Cerebellar nuclear complex (tissue), 1 donor: ENCODE results near the gene PIP4K2A.

Experiments
- DNase-seq, 2 experiments: peaks; one replicate each; lab custom pipeline; 2025; lab: John Stamatoyannopoulos, UW

PIP4K2A gene

DNA sequence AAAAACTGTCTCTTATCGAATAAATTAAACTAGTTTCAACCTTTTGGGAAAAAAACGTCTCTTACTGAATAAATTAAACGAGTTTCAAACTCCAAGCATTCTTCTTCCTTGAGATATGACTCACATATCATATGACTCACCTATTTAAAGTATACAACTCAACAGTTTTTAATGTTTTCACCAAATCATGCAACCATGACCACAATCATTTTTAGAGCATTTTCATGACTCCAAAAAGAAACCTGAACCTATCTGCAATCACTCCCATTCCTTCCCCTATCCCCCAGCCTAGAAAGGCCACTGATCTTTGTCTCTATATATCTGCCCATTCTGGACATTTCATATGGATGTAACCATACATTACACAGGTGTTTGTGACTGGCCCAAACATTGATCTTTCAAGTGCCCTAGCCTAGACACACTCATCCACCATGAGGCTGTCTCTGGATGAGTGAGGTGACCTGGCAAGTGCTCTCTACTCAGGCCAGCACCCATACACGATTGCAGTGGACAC is 115.3 kb downstream of the PIP4K2A start:
- no peak for DNase-seq

DNA sequence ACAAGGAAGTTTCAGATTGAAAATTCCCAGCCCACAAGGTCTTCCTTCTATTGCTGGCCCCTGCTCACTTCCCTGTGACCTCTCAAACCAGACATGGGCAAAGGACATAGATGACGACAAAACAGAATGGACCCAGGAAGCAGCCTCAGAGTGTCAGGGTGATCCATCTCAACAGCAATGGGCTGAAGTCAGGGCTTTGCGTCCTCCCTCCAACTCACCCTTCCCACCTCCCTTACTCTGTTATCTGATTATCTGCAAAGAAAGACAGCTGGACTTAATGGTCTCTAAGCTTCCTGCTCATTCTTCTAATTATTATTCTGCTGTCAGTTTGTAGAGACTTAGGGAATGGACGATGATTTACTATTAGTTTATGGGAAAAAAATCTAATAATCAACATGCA is 115.9 kb downstream of the PIP4K2A start:
- DNase-seq, result no peak

DNA sequence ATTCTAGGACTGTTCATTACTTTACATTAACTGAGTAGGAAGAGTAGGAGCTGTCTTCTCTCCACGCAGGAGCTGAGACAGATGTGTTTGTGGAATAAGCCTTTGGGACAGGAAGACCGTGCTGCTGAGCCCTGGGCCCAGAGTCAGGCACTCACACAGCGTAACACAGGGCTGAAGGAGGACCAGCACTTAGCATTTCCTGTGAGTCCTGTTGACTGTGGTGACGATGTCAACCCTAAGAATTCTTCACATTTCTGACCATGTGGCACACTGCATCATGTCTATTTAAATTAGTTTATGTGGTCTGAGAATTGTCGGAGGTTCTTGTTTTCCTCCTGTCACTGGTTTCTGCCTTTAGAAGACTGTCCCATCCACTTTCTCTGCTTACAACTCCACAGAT is 117.2 kb downstream of the PIP4K2A start:
- no peak for DNase-seq

DNA sequence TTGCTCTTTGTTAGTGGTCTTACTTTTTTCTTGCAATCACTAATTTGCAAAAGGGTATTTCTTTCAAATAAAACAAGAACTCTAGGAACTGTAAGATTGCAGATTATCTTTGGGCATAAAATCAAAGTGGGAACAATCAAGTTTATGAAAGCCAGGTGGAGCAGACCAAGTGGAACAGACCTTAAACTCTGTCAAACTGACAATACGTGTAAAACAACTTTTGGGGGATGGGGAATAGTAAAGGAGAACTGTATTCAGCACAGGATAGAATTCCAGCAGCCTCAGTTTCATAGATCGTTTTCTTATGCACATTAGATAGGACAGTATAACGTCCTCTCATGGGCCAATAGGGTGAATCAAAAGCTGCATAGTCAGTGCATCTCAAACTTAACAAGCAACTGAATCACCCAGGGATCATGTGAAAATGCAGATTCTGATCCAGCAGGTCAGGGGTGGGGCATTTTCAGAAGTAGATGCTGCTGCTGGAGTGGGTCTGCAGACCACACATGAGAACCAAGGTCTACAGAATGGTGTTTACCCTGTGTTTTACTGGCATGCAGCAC is 120.7 kb downstream of the PIP4K2A start:
- no peak for DNase-seq

DNA sequence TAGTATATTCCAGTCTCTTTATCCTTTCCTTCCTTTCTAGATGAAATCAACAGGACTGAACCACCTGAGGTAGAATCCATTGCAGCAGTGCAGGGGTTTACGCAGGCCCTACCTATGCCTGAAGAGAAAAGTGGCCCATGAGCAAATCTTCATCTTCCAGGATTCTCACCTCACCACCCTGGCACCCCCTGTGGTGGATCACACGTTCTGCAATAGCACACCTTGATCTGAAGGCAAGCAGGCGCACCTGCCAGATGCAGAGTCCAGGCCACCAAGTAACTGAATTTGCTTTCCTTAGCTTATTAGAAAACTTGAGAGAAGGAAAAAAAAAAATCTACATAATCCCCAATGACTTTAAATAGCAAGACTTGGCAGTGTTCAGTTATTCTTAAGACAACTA is 121.4 kb downstream of the PIP4K2A start:
- no peak for DNase-seq

DNA sequence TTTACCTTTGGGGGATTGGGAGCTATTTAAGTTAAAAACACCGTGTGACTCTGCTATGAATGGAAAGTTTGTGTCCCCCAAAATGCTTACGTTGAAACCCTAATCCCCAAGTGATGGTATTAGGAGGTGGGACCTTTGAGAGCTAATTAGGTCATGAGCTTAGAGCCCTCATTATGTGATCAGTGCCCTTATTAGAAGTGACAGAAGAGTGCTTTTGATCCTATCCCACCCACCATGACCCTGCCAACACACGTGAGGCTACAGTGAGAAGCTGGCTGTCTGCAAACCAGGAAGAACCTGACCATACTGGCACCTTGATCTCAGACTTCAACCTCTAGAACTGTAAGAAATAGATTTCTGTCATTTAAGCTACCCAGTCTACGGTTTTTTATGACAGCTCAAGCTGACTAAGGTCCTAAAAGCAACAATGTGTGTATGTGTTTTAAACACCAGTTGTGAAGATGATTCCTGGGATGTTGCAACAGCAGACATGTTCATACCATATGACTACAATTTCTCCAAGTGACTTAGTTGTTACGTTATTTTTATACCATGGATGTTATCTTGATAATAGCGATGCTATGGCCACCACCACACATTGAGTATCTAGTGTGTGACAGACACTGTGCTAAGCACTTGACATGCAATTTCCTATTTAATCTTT is 124.4 kb downstream of the PIP4K2A start:
- DNase-seq, result no peak

DNA sequence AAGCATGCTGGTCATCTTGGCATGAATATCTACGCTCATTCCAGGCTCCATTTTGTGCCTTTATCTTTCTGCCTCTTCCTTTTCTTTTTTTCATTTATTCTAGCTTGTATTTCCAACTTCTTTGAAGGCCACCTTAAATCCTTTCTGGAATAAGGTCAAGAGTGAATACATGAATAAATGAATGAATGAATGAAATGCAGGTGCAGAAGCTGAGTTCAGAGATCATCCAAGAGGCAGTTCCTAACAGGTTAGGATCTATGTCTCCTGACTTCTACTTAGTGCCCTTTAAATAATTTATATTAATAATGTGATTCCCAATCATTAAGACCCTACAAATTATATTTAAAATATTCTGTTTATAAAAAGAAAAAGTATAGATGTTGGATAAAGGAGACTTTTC is 125.9 kb downstream of the PIP4K2A start:
- no peak for DNase-seq

DNA sequence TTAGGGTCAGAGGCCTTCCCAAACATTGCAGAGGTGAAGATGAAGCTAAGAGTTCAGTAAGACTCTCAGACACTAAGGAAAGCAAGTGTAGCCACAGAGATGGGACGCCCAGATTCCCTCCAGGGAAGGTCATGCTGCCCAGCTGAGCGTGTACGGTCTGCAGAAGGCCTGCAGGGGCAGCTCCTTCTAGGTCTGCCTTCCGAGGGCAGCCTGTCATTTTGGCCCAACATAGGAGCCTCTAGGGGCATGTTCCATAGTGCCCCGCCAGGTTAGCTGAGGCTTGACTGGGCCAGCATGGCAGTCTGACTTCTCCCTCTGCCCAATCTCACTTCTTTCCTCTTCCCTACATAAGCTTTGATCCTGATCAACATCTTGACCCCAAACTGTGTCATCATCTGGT is 130.7 kb downstream of the PIP4K2A start:
- DNase-seq, result no peak

DNA sequence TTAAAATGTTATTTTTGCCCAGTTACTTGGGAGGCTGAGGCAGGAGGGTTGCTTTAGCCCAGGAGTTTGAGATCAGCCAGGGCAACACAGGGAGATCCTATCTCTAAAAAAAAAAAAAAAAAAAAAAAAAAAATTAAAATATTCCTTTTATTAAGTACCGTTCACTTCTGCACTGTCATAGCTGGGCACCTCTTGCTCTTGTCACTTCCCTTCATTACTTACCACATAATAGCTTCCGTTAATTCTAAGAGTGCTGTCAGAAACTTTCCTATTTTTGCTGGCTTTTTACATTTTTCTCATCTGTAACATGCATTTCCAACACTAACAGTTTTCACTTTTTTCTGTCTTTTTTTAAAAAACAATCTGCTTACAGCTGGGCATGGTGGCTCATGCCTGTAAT is 132.9 kb downstream of the PIP4K2A start:
- DNase-seq, result no peak

DNA sequence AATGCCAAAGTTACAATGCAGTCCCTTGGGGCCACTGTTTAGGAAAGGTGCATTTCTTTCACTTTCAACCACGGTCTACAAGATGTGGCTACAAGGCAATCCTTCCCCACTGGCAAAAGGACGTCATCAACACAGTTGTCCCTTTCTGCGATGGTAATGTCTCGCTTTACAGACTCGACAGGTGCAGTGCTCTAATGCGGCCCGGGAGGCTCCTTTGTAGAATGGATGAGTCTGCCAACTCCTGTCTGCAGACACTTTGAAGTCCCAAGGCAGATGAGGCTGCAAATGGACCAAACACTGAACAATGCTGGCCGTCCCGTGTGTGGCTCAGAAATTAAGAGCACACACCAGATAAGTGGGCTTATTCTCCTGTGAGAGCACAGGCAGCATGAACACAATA is 133.7 kb downstream of the PIP4K2A start:
- no peak for DNase-seq

DNA sequence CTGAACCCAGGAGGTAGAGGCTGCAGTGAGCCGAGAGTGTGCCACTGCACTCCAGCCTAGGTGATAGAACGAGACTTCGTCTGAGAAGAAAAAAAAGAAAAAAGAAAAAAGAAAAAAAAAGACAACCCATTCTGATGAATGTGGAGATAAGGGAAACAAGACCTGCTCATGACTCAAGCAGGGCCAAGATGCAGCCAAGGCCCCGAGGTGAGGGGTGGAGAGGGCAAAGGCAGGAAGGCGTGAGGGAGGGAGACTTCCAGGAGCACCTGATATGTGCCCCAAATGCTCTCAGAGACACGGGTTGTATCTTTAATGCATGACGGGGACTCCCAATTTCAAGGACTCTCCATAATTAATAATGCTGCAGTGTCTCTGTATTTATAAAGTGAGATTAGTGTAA is 134.6 kb downstream of the PIP4K2A start:
- no peak for DNase-seq

DNA sequence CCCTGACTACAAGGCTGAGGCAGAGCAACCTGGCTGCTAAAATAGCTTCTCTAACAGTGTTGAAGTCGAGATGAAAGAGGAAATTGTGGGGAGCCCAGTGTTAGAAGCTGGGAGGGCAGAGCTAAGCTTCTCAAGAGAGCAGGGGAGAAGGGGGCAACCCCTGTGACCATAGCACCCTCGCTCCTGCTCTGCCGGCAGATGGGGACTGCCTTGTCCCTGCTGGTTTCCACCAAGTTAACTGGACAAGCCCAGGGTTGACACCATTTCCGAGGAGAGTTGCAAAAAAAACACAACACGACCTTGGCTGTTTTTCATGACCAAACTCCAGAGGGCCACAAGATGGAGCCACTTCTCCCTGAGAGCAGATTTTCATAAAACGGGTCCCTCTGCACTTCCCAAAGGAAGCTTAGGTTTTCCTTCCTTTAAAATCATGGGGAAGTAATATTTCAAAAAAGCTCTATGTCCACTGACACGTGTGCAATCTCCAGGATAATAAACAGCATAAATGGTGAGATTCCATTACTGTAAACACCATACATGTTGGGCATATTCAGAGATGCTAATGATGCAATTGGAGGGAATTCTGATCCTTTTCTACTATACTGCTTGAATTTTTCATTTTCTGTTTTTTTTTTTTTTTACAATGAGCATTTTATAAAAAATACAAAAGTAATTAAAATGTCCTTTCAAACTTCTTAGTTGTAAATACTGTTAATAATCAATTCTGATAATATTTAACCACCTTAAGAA is 140.4 kb downstream of the PIP4K2A start:
- no peak for DNase-seq

DNA sequence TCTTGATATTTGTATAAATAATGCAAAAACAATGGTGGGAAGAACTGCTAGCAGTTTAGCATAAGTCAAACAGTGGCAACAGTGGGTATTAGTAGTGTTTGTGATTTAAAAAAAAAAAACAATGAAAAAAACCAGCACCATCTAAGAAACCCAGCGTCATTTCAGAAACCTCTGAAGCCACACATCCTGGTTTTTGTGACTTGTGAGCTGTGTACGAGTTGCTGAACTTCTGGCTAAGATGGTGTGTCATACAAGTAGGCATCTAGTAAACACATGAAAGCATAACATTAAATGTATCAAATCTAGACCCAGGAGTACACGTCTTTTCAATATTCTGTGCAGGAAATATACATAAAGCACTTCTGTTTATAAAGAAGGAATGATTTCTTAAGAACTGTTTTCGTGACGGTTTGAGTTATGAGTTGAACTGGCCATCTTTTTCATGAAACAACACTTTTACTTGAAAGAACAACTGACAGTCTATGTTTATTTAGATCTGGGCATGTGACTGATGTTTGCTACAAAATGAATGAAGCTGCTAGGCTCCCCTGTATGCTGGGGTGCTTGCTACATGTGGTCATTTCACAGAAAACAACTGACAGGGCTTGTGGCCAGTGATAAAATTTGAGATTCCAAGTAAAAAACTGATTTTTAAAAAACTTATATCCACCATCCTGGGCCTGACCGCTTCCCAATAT is 143.5 kb downstream of the PIP4K2A start:
- DNase-seq, result no peak

DNA sequence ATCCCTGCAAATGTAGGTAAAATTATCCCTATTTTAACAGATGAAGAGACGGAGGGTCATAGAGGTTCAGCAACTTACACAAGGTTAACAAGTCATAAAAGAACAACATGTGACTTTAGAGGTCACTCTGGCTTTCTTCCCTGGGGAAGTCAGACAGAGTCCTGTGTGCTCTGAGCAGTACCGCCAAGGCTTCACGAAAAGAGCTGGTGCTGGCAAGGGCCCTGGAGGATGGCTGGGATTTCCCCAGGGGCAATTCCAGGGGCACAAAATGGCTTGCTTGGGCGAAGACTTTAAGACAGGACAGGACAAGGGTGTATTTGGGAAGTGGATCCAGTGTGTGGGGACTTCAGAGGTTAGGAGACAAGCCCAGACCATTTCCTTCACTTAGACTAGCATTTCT is 144.1 kb downstream of the PIP4K2A start:
- DNase-seq, result no peak

DNA sequence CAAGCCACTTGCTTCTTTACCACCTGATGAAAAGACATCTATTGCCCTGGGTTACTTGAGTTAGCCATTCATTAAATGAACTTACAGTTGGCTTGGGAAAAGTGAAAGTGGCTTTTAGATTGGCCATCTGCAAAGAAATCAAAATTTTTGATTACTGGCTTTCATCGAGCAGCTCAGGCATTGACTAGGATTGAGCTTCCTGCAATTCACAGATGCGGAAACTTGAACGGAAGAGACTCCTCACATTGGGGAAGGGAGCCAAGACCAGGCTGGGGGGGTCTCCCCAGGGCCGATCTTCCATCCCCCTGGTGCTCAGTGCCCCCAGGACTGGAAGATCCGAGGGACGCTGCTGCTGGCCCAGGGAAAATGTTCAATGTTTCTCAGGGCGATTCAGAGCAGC is 145.4 kb downstream of the PIP4K2A start:
- DNase-seq, result no peak

DNA sequence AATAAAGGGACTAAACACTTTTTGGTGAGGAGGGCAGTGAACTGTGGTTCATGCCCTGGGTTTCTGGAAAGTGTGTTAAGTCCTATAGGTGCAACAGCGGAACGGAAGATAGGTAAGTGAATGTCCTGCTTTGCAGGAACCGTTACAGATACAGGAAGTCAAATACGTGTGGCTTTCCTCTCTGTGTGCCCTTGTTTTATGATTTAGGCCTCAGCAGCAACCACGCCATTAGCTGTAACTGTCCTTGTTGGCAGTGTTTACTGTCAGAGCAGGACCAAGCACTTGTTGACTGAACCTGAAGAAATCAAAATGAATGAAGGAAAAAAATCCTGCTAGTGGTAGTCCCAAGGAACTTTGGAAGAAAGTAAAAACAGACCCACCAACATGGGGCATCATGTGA is 150.3 kb downstream of the PIP4K2A start:
- no peak for DNase-seq

DNA sequence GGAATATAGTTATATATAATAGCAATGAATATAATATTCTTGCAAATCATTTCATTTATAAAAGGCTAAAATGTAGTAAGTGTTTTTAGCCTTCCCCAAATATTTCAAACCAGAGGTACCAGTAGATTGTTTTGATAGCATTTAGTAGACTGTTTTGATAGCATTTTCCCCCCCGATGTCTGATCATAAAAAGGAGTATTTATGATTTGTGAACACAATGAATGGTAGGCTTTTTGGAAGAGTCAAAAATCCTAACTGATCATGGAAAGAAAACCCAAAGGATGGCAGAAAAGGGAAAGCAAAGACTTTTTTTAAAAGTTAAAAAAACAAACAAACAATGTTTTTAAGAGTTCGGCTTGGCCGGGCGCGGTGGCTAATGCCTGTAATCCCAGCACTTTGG is 152.5 kb downstream of the PIP4K2A start:
- no peak for DNase-seq

DNA sequence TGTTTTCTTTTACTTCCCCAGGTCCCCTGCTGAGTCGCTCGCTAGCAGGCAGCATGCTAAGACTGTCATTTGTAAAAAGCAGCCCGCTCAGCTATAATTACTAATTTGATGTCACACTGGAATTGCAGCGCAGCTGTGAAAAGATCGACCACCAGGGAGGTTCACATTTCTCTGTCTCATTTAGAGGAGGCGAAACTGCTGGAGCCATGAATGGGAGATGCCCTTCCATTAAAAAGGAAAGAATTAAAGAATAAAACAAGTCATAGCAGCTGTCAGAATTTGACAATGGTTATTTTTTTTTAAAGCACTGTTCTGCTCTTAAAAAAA is 153.5 kb downstream of the PIP4K2A start:
- no peak for DNase-seq

DNA sequence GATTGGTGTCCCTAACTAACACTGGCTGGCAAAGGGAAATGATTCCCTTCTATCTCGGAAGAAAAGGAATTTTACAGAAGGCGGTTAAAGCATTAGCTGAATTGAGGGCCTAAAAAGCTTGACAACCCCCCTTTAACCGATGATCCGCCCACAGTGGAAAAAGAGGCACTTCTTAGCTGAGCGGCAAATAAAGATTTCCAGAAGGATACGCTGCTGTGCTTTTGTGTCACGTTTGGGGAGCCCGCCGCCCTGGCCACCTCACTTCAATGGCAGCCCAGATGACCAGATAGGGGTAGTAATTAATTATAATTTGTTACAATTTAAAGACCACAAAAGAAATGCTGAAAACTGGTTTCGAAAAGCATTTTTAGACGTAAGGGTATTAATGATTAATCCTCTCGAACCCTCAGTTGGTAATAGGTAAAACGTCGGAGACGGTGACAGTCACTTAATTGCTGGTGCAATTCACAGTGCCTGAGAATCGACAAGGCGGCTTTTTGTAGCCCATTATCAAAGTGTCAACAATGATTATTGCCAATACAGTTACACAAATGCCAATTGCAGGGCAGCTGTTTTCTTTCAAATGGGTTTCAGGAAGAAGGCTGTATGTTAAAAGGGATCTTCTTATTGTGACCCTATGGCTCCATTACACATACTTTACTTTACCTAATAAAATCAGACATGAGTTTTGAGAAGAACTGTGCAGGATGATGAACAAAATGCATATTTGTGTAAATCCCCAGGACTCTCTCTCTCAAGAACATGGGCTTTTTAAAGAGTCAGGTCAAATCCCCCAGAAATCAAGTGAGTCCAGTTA is 154.1 kb downstream of the PIP4K2A start:
- DNase-seq, result no peak

DNA sequence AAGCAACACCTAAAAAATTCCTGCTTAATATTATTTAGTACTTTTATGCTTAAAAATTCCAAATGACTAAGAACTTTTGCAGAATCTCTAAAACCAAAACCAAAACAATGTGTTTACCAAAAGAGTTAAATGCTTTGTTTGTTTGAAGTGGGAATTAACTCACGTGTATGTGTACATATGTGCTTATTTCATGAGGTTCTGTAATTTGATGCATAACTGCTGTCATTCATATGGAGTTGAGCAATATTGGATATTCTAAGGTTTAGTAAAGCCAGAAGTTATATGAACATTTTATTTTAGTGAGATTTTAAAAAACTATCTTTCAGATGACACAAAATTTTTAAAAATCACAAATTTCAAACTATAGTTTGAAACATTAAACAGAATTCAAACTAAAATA is 157.1 kb downstream of the PIP4K2A start:
- no peak for DNase-seq

DNA sequence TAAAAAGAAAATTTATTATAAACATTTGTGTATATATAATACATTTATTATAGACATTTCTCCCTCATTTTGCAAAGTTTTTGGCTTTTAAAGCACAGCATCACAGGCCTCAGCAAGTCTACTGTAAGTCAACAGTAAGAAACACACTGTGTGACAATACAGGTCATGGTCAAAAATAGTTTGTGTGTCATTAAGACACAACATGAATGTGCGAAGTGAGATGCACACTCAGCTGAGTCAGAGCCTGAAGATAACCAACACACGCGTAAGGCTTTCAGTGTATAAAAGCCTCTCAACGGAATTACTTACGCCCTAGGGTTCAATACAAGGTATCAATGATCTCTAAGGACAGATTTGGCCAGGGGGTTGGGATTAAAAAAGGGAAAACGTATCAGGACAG is 157.6 kb downstream of the PIP4K2A start:
- DNase-seq, result no peak
